22Rv1 (cell line): ENCODE data around the gene PCDH9.

ENCODE experiments used
- CTCF ChIP-seq: fragments of 450-650 bp; IDR thresholded peaks from 2 replicates; pipeline ENCODE4 v1.5.1; 2017; ENCODE audit warnings: mild to moderate bottlenecking
- ZFX ChIP-seq: fragments of 450-650 bp; IDR thresholded peaks from 2 replicates; pipeline ENCODE4 v1.6.1; 2017; ENCODE audit warnings: antibody characterized with exemption, borderline replicate concordance

DNA sequence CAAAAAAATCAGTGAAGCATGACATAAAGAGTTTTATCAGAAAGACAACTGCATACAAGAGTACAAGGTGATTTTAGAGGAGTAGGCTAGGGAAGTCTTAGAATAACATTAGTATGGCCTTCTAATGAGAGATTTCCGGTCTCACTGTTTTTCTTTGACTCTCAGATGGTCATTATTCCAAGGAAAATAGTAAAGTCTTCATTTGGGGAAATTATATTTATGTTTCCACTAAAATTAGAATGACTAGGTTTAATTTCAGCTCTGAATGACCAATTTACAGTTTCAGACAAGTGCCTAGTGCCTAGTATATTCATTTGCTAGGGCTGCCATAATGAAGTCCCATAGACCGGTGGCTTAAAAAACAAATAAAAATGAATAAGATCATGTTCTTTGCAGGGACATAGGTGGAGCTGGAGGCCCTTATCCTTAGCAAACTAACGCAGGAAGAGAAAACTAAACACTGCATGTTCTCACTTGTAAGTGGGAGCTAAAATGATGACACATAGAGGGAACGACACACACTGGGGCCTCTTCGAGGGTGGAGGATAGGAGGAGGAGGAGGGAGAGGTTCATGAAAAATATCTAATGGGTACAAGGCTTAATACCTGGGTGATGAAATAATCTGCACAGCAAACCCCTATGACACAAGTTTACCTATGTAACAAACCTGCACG is 303.1 kb downstream of the PCDH9 start:
- TF ChIP-seq CTCF = no peak
- TF ChIP-seq ZFX = no peak
